ENCODE measurements around the gene SNX18. TPM values are rescaled to one million over a fixed set of nuclear protein-coding genes. Genes with fewer than 3 reads are reported as not detected.

Gene SNX18
- total RNA-seq, 4 donors from 2014 or later: 26.3 to 36.3 (median 30.6) TPM

- Histone ChIP-seq H3K9me3 (no peaks in the 10 kb centered on the region), H3K36me3 (no peaks in the 10 kb centered on the region), H3K27me3 (peaks cover 0 to 14% (median 0%) of the 10 kb centered on the region in 4 donors), H3K4me3 (no peak overlapping the region), H3K27ac (no peak overlapping the region), H3K4me1 (peaks cover 0 to 18% (median 0%) of the 10 kb centered on the region in 3 donors)
- intact Hi-C loops (cut with DNase I): no loop called here
- 66 to 75% methylated on average over 3 to 7 of the region's 7 CpGs for WGBS, 2 donors
- TF ChIP-seq CTCF (IDR thresholded peaks at IDR 0.05) (no peak), POLR2A (IDR thresholded peaks at IDR 0.05) (no peak)
- DNase-seq: no peak
Measured at GRCh38 chr5:54577937-54578653, 60.5 kb downstream of the SNX18 start.

- H3K4me1 ChIP-seq: peaks cover 0 to 18% (median 0%) of the 10 kb centered on the region in 3 donors
- no peaks in the 10 kb centered on the region for H3K9me3 ChIP-seq
- TF ChIP-seq POLR2A (IDR thresholded peaks at IDR 0.05) (no peak), CTCF (IDR thresholded peaks at IDR 0.05) (no peak)
- no peak overlapping the region for H3K27ac ChIP-seq
- intact Hi-C loops (cut with DNase I): no loop called here
- WGBS, 2 donors: 38 to 39% methylated on average over 1 of the region's 1 CpG
- peaks cover 0 to 6% (median 0%) of the 10 kb centered on the region in 4 donors for H3K27me3 ChIP-seq
- no peaks in the 10 kb centered on the region for H3K36me3 ChIP-seq
- DNase-seq: no peak
- H3K4me3 ChIP-seq: no peak overlapping the region
Measured at GRCh38 chr5:54579591-54580295, 62.2 kb downstream of the SNX18 start.

GRCh38 chr5:54580997-54581811 is 63.6 kb downstream of the SNX18 start:
- no peaks in the 10 kb centered on the region for H3K36me3 ChIP-seq
- no peaks in the 10 kb centered on the region for H3K9me3 ChIP-seq
- DNase-seq: no peak
- no peak overlapping the region for H3K4me3 ChIP-seq
- WGBS, 2 donors: 45 to 57% methylated on average over 7 of the region's 7 CpGs
- H3K4me1 ChIP-seq: peaks cover 0 to 18% (median 0%) of the 10 kb centered on the region in 3 donors
- H3K27ac ChIP-seq: peak overlapping the region; percentile 22 to 85 (median 62)
- intact Hi-C loops (cut with DNase I): no loop called here
- TF ChIP-seq CTCF (IDR thresholded peaks at IDR 0.05) (no peak), POLR2A (IDR thresholded peaks at IDR 0.05) (no peak)
- peaks cover 0 to 2% (median 0%) of the 10 kb centered on the region in 4 donors for H3K27me3 ChIP-seq

- Histone ChIP-seq H3K36me3 (no peaks in the 10 kb centered on the region), H3K4me1 (peaks cover 0 to 18% (median 0%) of the 10 kb centered on the region in 3 donors), H3K4me3 (no peak overlapping the region), H3K27me3 (no peaks in the 10 kb centered on the region), H3K27ac (peak overlapping the region; percentile 22 to 85 (median 62)), H3K9me3 (no peaks in the 10 kb centered on the region)
- WGBS, 2 donors: 62 to 80% methylated on average over 3 of the region's 3 CpGs
- intact Hi-C loops (cut with DNase I): no loop called here
- DNase-seq: no peak
- TF ChIP-seq POLR2A (IDR thresholded peaks at IDR 0.05): no peak
- no peak for TF ChIP-seq CTCF (IDR thresholded peaks at IDR 0.05)
Measured at GRCh38 chr5:54581831-54582548, 64.4 kb downstream of the SNX18 start.

All from esophagus squamous epithelium (tissue), 5 donors.